AG04449 (cell line): ENCODE measurements around the gene UROC1.

Experiments
- CTCF ChIA-PET: fragments of 350-600 bp; formaldehyde crosslinking; extraction: SDS; loops from one replicate; lab custom pipeline; 2021; ENCODE audit warnings: antibody characterized with exemption; lab: Yijun Ruan, JAX
- POLR2A ChIA-PET: fragments of 400-600, 350-600 bp; formaldehyde crosslinking; extraction: SDS; loops from one replicate; lab custom pipeline; 2020; ENCODE audit warnings: antibody characterized with exemption, inconsistent platforms; lab: Yijun Ruan, JAX
- DNase-seq: peaks from one replicate; pipeline ENCODE4 v3.0.0-alpha.2; 2010; ENCODE audit warnings: low read depth, low spot score
- H3K4me3 ChIP-seq: 2 replicates; pipeline ENCODE4 v1.5.1; 2011; ENCODE audit warnings: low read depth, mild to moderate bottlenecking, control low read depth, low read length
- CTCF ChIP-seq: IDR thresholded peaks from one replicate; pipeline ENCODE4 v1.5.1; 2011; ENCODE audit warnings: mild to moderate bottlenecking, moderate library complexity, low read length, control low read depth, inconsistent platforms; ENCODE audit not compliant: insufficient read depth; ENCODE audit errors: missing control alignments

UROC1 gene

GRCh38 chr3:126432361-126433104 is 85.0 kb downstream of the UROC1 start:
- ChIA-PET CTCF (interaction anchor here (0.7 kb wide), 1 partner anchor 9 kb away, joined by 3 read pairs; no protein-coding TSS in a partner anchor), POLR2A (no interaction called here)
- no peak overlapping the region for H3K4me3 ChIP-seq
- TF ChIP-seq CTCF: no peak
- DNase-seq: no peak
